ENCODE results near the gene TSPAN4. TPM values are rescaled to one million over a fixed set of nuclear protein-coding genes. Genes with fewer than 3 reads are reported as not detected.
A peak's percentile ranks its signal among the peaks of the same experiment; 100 is the strongest.

The TSPAN4 gene
- total RNA-seq, 1 experiment from 2014 or later = 95.2 TPM

DNA sequence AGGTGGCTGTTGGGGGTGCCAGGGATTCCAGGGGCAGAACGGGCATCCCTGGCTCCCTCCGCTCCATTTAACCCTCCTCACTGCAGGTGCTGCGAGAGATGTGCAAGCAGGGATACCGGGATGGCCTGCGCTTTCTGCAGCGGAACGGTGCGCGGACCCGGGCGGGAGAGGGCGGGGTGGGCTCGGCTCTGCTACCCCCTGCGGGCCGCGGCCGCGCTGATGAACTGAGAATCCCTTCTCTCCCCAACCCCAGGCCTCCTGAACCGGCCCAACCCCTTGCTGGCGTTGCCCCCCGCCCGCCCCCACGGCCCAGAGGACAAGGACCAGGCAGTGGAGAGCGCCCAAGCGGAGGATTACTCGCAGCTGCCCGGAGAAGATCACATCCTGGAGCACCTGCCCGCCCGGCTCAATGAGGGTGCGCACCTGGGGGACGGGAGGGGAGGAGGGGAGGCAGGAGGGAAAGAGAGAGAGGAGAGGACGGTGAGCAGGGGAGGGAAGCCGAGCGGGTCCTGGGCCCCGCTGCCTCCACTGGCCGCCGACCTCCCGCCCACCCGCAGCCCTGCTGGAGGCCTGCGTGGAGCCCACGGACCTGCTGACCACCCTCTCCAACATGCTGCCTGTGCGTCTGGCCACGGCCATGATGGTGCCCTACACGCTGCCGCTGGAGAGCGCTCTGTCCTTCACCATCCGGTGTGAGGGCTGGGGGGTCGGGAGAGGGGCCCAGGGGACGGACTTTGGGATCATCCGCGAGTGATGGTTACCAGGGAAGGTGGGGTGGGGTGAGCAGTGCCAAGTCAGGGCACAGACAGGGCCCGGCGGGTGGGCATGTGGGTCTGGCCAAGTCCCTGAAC, 19.0 kb upstream of the TSPAN4 start:
- DNase-seq (ENCODE audit: low read depth) = no peak

- no peak for DNase-seq (ENCODE audit: low read depth)
Observed at GRCh38 chr11:824292-824880, 18.3 kb upstream of the TSPAN4 start.

DNA sequence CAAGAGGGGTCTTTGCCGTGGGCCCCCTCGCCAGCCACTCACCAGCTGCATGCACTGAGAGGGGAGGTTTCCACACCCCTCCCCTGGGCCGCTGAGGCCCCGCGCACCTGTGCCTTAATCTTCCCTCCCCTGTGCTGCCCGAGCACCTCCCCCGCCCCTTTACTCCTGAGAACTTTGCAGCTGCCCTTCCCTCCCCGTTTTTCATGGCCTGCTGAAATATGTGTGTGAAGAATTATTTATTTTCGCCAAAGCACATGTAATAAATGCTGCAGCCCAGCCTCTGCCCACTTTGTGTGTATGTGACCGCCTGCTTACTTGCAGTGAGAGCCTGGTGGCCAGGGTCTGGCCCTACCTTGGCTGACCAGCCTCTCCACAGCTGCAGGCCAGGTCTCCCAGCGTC, 17.7 kb upstream of the TSPAN4 start:
- no peak for DNase-seq (ENCODE audit: low read depth)

DNA sequence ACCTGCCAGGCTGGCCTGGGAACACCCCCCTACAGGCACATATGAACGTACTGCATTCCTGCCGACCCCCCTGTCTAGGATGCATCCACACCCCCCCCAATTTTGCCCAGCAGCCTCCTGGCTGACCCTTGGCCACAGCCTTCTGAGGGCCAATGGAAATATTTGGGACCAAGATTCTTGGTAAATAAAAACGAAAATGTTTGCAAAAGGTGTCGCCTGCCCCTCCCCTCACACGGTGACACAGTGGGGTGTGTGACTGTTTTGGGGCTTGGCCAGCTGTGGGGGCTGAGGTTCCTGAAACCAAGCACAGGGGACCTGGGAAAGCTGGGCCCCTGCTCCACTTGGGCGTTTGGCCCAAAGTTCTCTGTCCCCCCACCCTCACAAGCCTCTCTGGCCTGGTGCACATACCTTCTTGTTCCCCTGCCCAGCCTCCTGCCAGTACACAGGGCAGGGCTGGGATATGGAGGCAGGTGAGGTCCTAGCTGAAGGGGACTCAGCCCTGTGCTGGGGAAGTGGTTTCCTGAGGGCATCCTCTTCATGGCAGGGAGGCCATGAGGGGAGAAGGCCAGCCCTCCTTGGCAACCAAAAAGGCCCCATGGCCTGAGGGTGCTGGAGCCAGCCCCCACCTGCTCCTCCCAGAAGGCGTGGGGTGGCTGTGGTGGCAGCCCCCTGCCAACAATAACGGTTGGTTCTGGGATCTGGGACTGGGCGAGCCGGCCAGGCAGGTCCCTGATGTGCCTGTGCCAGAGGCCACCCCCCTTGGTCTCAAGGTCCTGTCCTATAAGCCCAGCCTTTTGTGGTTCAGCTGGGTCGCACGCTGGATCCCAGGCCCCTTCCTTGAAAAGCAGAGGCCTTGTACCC, 17.1 kb upstream of the TSPAN4 start:
- no peak for DNase-seq (ENCODE audit: low read depth)

GRCh38 chr11:826227-826621, 16.4 kb upstream of the TSPAN4 start:
- DNase-seq (ENCODE audit: low read depth) = no peak

DNA sequence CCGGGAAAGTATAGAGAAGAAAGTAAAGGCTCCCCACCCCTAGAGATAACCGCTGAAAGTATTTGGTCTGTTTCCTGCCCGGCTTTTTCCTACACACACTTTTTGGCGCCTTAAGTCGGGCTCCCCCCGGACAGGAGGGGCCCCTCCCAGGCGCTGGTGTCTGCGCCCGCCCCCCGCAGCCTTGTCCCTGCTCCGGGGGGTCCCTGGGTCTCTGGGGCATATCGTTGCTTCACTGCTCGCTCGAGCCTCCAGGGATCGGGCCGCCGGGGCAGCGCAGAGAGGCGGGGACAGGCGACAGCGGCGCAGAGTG, 15.9 kb upstream of the TSPAN4 start:
- no peak for DNase-seq (ENCODE audit: low read depth)

- no peak for DNase-seq (ENCODE audit: low read depth)
Observed at GRCh38 chr11:827146-827896, 15.3 kb upstream of the TSPAN4 start.

DNA sequence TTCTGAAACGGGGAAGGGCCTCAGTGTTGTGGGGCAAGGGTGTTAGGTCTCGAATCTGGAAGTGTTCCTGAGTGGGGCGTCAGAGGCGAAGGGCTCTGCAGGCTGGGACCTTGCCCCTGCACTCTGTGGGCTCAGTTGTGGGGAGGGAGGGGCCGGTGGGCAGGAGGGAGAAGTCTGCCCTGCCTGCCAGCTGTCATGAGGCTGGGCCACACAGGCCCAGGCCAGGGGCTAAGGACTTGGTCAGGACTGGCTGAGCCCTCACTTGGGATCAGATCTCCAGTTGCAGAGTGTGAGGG, 14.8 kb upstream of the TSPAN4 start, which contains the start of gene CRACR2B:
Gene CRACR2B, plus strand, starts transcription at position 23 of the 296 bp plus-strand sequence. CDS start 689 bp downstream, outside the sequence.
- DNase-seq (ENCODE audit: low read depth) = no peak

GRCh38 chr11:828506-829175, 14.0 kb upstream of the TSPAN4 start:
- no peak for DNase-seq (ENCODE audit: low read depth)

DNA sequence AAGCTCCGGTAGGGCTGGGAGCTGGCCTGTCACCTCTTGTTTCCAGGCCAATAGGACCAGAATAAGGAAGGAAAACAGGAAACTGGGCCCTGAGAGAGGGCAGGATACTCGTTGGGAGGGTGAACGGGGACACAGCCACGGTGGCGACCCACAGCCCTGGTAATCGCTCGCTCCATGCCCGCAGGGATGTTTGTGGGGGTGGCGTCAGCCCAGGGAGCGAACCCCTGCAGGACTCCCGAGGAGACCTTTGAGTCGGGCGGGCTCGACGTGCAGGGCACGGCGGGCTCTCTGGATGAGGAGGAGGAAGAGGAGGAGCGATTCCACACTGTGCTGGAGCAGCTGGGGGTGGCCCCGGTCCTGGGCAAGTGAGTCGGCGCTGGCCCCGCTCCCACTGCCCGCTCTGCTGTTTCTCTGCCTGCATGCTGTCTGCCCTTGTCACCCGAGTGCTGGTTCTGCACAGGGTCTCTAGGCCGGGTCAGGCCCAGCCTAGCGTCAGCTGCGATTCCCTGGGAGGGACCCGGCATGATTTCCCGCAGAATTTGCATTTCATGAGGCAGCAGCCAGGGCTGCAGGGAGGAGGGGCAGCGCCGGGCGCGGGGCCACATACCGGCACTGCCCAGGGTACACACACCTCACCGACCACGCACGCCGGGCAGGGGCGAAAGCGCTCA, 13.3 kb upstream of the TSPAN4 start:
- DNase-seq (ENCODE audit: low read depth) = peak; percentile 73

DNA sequence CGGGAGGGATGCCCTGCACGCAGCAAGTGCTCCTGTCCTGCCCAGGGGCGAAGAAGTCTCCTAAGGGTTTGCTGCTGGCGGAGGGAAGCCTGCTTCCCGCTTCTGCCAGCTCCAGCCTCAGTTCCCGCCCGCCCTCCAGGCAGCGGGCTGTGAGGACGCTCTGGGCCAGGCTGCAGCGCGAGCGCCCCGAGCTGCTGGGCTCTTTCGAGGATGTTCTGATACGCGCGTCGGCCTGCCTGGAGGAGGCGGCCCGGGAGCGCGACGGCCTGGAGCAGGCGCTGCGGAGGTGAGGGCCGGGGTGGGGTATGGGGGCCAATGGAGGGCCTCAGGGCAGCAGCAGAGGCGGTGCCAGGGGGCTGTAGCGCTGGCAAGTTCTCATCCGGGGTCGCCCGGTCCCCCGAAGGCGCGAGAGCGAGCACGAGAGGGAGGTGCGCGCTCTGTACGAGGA, 12.8 kb upstream of the TSPAN4 start:
- DNase-seq (ENCODE audit: low read depth) = no peak

DNA sequence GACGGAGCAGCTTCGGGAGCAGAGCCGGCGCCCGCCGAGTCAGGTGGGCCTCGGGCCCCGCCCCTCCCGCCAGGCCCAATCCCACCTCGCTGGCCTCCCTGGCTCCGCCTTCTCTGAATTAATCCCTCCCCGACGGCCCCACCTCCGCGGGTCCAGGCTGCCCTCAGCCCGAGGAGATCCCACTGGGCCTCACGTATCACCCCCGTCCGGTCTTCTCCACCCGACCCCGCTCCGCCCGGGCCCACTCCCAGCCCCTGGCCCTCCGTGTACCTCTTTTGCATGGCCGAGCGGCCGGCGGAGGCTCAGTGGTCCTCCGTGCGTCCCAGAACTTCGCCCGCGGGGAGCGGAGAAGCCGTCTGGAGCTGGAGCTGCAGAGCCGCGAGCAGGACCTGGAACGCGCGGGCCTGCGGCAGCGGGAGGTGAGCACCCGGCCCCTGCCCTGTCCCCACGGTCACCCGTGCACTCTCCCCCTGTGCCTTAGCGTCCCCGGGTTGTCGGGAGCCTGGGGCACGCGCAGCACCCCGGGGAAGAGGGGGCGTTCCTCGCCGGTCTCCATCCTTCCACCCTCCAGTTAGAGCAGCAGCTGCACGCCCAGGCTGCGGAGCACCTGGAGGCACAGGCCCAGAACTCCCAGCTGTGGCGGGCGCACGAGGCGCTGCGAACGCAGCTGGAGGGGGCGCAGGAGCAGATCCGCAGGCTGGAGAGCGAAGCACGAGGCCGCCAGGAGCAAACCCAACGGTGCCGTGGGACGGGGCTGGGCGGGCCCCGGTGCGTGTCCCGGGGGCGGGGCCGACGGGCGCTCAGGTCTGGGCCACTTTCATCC, 12.1 kb upstream of the TSPAN4 start:
- DNase-seq (ENCODE audit: low read depth) = peak; percentile 47

DNA sequence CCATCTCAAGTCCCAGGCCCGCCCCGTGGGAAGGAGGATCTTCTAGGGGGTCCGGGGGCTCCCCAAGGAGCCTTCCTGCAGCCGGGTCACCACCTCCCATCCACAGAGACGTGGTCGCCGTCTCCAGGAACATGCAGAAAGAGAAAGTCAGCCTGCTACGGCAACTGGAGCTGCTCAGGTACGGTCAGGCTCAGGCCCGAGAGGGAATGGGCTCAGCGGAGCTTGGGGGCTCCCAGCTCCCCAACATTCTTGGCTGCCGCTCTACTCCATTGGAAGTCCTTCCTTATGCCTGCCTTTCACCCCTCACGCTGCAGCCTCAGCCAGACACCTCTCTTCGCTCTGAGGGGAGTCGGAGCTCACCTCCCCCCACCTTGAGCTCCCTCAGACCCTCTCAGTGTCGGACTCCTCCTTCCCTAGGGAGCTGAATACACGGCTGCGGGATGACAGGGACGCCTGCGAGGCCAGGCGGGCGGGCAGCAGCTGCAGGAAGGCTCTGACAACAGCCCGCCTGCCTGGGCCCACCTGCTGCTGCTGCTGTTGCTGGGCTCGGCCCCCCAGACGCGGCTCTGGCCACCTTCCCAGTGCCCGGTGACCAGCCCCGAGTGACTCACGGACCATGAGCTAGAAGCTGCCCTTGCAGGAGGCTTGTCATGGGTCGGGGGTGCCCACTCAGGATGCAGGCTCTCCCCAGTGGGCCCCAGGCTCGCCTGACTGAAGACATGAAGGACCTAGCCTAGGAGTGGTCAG, 11.4 kb upstream of the TSPAN4 start:
- DNase-seq (ENCODE audit: low read depth) = peak; percentile 69

- DNase-seq (ENCODE audit: low read depth) = no peak
Observed at GRCh38 chr11:831961-832528, 10.6 kb upstream of the TSPAN4 start.

DNA sequence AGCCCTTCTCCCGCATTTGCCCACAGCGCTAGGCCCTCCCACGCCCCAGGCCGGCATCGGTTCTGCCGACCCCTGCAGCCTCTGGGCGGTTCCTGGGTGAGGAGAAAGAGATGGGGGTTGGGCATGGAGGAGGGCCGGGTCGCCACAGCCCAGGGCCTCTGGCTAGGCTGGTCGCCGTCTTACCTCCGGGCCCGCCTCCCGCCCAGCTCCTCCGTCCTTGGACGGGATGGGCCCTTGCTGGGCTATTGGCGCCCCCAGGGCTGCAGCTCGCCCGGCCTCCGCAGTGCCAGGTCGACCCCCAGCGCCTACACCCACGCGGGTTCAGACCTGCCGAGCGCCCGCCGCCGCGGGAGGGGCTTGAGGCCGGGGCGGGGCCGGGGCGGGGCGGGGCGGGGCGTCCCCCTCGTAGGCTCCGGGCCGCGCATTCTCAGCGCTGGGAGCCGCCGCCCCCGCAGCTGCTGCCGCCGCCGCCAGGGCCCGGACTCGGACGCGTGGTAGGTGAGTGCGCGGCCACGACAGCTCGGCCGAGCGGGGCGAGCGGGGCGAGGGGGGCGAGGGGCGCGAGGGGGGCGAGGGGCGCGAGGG, 10.0 kb upstream of the TSPAN4 start, which contains the start of gene CD151:
Gene CD151, plus strand, starts transcription at position 424 of the 585 bp plus-strand sequence. CDS start 3,118 bp downstream, outside the sequence.
- peak; percentile 63 for DNase-seq (ENCODE audit: low read depth)

DNA sequence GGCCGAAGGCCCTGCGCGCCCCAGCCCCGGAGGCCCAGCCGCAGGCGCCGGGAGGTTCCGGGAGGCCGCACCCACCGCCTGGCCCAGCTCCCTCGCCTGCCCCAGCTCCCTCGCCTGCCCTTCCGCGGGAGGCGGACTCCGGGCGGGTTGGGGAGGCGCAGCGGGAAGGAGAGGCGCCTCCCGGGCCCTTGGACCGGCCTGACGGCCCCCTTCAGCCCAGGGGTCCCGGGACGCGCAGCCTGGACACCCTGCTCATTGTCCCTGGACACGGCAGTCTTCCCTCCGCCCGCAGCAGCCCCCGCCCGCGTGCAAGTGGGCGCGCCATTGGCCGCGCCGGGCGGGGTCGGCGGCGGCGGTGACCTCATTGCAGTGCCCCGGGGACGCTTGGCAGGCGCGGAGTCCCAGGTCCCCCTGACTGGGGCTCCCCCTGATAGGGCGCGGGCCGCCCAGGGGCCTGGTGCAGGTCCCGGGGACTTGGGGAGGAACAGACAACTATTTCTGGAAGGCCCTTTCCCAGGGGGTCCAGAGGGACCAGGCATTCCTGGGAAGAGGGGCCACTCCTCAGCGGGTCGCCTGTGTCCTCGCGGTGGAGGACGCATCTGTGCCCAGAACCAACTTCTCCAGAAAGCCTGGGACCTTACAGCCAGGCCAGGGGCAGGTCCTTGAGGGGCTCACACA, 9.4 kb upstream of the TSPAN4 start:
- peak; percentile 51 for DNase-seq (ENCODE audit: low read depth)

DNA sequence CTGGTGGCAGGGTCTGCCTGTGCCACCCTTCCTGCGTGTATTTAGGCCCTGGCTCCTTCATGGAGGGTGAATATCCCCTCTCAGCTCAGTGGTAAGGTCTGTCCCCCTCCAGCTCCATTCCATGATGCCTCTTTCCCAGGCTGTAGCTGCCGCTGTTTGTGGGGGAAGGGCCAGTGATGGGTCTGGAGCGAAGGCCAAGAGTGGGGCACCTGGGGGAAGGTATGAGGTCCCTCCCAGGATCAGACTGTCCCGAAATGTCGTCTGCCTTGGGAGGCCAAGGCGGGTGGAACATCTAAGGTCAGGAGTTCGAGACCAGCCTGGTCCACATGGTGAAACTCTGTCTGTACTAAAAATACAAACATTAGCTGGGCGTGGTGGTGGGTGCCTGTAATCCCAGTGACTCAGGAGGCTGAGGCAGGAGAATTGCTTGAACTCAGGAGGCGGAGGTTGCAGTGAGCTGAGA, 8.8 kb upstream of the TSPAN4 start:
- DNase-seq (ENCODE audit: low read depth) = no peak
